LNCaP clone FGC (cell line): ENCODE results near the gene MCCC1.
A peak's percentile ranks its signal among the peaks of the same experiment; 100 is the strongest.

Experiments
- DNase-seq: peaks from one replicate; pipeline ENCODE4 v3.0.0-alpha.2; 2011; ENCODE audit warnings: low read depth
- H3K4me3 ChIP-seq: 2 replicates; pipeline ENCODE4 v1.5.1; 2011; ENCODE audit warnings: mild to moderate bottlenecking, low read depth, low read length, control low read depth
- TF ChIP-seq, protein P1 (sequence below): IDR thresholded peaks from 2 replicates; pipeline ENCODE4 v1.5.1; 2012; ENCODE audit warnings: mild to moderate bottlenecking; ENCODE audit not compliant: control insufficient read depth, insufficient read depth; ENCODE audit errors: extremely low read depth

MCCC1 gene

DNA sequence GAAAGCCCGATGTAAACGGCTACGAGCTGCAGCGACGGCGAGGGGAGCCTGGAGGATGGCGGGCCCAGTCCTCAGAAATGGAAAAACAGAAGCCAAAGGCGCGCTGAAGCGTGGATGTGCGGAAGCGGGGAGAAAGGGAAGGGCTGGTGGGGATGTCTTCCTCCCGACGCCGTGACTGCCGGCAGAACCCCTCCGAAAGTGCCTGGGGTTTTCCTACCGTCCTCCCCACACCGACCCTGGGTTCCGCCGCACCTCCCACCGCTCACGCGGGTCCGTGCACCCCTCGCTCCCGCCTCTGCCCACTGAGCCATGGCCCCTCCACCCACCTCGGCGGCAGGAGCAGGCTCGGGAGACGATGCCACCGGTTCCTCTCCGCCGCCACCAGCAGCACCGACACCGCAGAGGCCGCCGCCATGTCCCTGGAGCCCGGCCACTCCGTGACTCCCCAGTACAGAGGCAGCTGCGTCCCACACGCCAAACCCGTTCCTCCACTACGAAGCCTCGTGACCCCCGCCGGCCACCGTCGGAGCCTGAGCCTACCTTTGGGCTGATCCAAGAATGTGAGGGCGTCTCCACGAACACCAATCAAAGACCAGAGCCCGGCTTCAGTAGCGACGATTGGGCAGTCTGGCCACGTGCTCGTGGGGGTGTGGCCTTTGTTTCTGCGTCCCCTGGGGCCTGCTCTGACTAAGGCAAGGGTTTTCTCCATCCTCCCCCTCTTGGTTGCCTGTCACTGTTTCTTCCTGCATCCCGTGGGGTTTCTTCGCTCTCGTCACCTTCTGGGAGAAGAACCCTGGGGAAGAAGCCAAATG is at the start of gene MCCC1:
MCCC1 (minus strand) TSS at position 471 of the 812 bp plus-strand sequence; CDS start at position 415, 56 bp downstream.
- peak within 1 kb of the TSS; percentile 95 for H3K4me3 ChIP-seq
- TF ChIP-seq, protein P1, sequence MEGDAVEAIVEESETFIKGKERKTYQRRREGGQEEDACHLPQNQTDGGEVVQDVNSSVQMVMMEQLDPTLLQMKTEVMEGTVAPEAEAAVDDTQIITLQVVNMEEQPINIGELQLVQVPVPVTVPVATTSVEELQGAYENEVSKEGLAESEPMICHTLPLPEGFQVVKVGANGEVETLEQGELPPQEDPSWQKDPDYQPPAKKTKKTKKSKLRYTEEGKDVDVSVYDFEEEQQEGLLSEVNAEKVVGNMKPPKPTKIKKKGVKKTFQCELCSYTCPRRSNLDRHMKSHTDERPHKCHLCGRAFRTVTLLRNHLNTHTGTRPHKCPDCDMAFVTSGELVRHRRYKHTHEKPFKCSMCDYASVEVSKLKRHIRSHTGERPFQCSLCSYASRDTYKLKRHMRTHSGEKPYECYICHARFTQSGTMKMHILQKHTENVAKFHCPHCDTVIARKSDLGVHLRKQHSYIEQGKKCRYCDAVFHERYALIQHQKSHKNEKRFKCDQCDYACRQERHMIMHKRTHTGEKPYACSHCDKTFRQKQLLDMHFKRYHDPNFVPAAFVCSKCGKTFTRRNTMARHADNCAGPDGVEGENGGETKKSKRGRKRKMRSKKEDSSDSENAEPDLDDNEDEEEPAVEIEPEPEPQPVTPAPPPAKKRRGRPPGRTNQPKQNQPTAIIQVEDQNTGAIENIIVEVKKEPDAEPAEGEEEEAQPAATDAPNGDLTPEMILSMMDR = no peak
- peak; percentile 99 for DNase-seq

DNA sequence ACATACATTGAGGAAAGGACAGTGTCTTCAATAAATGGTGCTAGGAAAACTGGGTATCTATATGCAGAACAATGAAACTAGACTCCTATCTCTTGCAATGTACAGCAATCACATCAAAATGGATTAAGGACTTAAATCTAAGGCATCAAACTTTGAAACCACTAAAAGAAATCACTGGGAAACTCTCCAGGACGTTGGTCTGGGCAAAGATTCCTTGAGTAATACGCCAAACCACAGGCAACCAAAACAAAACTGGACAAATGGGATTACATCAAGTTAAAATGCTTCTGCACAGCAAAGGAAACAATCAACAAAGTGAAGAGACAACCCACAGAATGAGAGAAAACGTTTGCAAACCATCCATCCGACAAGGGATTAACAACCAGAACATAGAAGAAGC is 48.8 kb upstream of the MCCC1 start:
- H3K4me3 ChIP-seq = no peak overlapping the region
- TF ChIP-seq, protein P1 = no peak
- DNase-seq = no peak

DNA sequence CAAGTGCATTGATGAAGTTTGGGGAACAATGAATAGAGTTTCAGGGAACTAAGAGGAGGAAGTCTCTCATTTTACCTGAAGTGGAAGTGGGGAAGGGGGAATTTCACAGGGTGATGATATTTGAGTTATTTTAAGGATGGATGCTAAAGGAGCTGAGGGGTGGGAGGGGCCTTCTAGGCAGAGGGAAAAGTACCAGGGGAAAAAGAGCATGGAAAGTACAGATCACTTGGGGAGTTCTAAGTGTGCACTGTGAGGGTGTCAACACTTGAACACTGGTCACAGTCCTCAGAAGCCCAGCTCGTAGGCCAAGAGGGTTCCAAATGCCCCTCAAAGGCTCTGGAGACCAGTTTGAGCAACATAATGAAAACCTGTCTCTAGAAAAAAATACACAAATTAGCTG is 45.1 kb upstream of the MCCC1 start:
- no peak overlapping the region for H3K4me3 ChIP-seq
- TF ChIP-seq, protein P1 = no peak
- DNase-seq = no peak

DNA sequence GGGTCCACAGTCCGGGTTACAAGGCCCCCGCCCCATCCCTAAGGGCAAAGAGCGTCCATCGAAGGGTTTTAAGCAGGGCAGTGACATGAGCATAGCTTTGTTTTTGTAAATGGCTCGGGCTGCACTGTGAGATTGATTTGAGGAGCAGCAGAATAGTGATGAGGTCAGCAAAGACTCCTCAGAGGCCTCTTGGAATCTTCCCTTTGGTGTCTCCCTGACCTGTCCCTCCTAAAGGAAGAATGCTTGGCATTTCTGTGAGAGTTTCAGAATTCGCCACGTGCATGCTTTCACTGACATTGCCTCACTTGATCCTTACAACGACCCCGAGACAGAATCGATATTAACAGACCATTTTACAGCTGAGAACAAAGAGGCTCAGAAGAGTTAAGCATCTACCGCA is 42.9 kb upstream of the MCCC1 start:
- TF ChIP-seq, protein P1 = no peak

DNA sequence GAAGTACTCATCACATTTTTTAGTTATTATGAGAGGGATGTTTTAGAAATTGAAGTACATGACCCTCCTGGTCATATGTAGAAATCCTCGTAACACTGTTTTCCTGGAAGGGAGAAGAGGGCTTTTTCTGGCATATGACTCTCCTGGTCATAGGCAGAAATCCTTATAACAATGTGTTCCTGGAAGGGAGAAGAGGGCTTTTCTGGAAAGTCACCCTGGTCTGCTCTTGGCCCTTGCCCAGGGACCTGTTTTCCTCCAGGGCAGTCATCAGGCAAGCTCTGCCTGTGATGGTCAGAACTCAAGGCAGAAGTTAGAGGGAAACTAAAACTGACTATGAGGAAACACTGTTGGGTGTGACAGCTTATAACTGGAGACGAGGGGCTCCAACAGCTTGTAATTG is 35.5 kb upstream of the MCCC1 start:
- no peak overlapping the region for H3K4me3 ChIP-seq
- TF ChIP-seq, protein P1 = no peak
- no peak for DNase-seq

More for the DNA sequence above, 42.9 kb upstream of the MCCC1 start:
- no peak for DNase-seq
- no peak overlapping the region for H3K4me3 ChIP-seq

DNA sequence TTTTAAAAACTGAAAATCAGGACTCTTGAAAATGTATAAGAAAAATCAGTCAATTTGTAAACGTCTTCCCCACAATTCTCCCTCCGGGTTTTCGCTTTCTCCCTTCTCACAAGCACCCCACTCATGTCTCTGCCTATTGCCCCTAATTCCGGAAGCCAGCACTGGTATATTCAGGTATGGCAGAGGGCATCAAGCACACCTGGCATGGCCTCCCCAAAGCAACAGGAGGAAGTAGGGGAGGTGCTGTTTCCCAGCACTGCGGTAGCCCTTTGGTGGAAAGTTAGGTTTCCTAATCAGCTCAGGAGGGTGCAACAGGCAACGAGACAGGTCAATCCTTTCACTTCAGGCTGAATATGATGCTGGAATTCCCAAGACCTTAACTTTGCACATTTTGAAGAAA is 33.1 kb upstream of the MCCC1 start:
- no peak for DNase-seq
- H3K4me3 ChIP-seq = no peak overlapping the region
- TF ChIP-seq, protein P1 = no peak

DNA sequence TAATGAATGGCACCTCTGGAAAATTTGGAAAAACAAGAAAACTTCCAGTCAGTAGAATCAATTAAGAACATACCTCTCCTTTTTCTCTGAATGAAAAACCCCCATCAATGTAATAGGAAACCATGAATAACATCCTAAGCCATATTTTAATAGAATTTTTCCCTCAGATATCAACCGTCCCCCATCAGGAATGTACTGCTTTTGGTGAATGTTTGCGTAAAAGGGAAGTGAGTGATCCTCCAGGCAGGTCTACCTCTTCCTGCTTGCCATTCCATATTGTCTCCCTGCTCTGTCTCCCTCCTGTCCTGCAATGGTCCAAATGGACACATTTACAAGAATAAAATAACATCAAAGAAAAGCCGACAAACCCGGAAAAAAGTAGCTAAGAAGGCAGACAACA is 32.4 kb upstream of the MCCC1 start:
- no peak for DNase-seq
- H3K4me3 ChIP-seq = no peak overlapping the region
- TF ChIP-seq, protein P1 = no peak
